Uterus (tissue), 4 donors: ENCODE measurements around the gene AJAP1. TPM values are rescaled to one million over a fixed set of nuclear protein-coding genes. Genes with fewer than 3 reads are reported as not detected.

ENCODE experiments used
- DNase-seq, 2 donors: peaks; one replicate each; pipeline ENCODE4 v3.0.0-alpha.2; 2019 to 2020
- H3K27ac ChIP-seq, 2 donors: fragments of 200-600 bp; sonication (generic); 1 replicate in 1 of 2; 2 replicates in 1 of 2; pipeline ENCODE4 v1.5.1; 2016 to 2018
- H3K27me3 ChIP-seq, 2 donors: fragments of 200-600 bp; sonication (generic); one replicate each; pipeline ENCODE4 v1.5.1; 2018 to 2019; ENCODE audit warnings: control low read depth in 1 of 2
- H3K36me3 ChIP-seq, 2 donors: fragments of 200-600 bp; sonication (generic); one replicate each; pipeline ENCODE4 v1.5.1; 2019; ENCODE audit warnings: control low read depth in 1 of 2
- H3K4me1 ChIP-seq, 2 donors: fragments of 200-600 bp; sonication (generic); one replicate each; pipeline ENCODE4 v1.5.1; 2018 to 2019; ENCODE audit warnings: control low read depth in 1 of 2
- H3K4me3 ChIP-seq, 2 donors: fragments of 200-600 bp; sonication (generic); 1 replicate in 1 of 2; 2 replicates in 1 of 2; pipeline ENCODE4 v1.5.1; 2018 to 2019; ENCODE audit warnings: mild to moderate bottlenecking in 1 of 2
- H3K9me3 ChIP-seq, 2 donors: fragments of 200-600 bp; sonication (generic); one replicate each; pipeline ENCODE4 v1.5.1; 2019; ENCODE audit warnings: control low read depth in 1 of 2
- POLR2A ChIP-seq, 2 donors: fragments of 450-650 bp; IDR thresholded peaks; one replicate each; pipeline ENCODE4 v1.6.1; 2016; ENCODE audit warnings: antibody characterized with exemption in 2 of 2, mild to moderate bottlenecking in 1 of 2, moderate library complexity in 1 of 2
- intact Hi-C: fragments of 100-400 bp; cut with DNase I; formaldehyde crosslinking; loops from one replicate; pipeline ENCODE4 v1.15.1; 2023; ENCODE audit warnings: low total_unique reads
- total RNA-seq, 4 donors: library from RNA; depleted of rRNA in 3 of 4; stranded (reverse); fragments of >200 nt in 3 of 4; gene quantifications; one replicate each; pipeline versions ENCODE4 v1.1.0 to v1.2.4, GENCODE V29; 2014 to 2023
- TF ChIP-seq, protein P1 (sequence below), 4 experiments: fragments of 200-600 bp in 2 of 4; fragments of 450-650 bp in 2 of 4; sonication (generic) in 2 of 4; IDR thresholded peaks; one replicate each; pipeline ENCODE4 v1.5.1; 2016 to 2019; ENCODE audit warnings: antibody characterized with exemption in 4 of 4, mild to moderate bottlenecking in 2 of 4, moderate library complexity in 1 of 4
- donor health status: DM: yes; HTN: yes; CAD: no.

AJAP1 gene
- total RNA-seq, 4 donors from 2014 or later, result 0.97 to 2.7 (median 2.0) TPM; not detected in 1

DNA sequence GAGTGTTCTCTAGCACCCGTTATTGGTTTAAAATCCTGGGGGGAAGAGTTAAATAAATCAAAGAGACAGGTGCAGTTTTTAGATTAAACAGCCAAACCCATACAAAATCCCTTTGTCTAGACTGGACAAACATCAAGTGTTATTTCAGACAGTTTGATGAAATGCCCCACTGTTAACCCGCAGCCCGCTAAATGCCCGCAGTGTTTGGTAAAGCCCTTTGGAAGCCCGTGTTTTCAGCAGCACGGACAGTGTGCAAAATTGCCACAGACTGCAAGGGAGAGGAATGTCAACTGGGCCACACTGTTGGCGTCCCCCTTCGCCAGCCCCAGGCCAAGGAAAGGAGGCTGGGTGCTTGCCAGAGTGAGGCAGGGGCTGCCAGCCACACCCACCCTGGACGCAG is 26.6 kb downstream of the AJAP1 start:
- no peaks in the 10 kb centered on the region for H3K36me3 ChIP-seq
- intact Hi-C loops, result no loop called here
- no peak overlapping the region for H3K27ac ChIP-seq
- H3K4me3 ChIP-seq, result no peak overlapping the region
- TF ChIP-seq, protein P1, sequence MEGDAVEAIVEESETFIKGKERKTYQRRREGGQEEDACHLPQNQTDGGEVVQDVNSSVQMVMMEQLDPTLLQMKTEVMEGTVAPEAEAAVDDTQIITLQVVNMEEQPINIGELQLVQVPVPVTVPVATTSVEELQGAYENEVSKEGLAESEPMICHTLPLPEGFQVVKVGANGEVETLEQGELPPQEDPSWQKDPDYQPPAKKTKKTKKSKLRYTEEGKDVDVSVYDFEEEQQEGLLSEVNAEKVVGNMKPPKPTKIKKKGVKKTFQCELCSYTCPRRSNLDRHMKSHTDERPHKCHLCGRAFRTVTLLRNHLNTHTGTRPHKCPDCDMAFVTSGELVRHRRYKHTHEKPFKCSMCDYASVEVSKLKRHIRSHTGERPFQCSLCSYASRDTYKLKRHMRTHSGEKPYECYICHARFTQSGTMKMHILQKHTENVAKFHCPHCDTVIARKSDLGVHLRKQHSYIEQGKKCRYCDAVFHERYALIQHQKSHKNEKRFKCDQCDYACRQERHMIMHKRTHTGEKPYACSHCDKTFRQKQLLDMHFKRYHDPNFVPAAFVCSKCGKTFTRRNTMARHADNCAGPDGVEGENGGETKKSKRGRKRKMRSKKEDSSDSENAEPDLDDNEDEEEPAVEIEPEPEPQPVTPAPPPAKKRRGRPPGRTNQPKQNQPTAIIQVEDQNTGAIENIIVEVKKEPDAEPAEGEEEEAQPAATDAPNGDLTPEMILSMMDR (IDR thresholded peaks at IDR 0.05), result no peak
- TF ChIP-seq POLR2A (IDR thresholded peaks at IDR 0.05), result no peak
- DNase-seq, result no peak
- H3K4me1 ChIP-seq, result no peaks in the 10 kb centered on the region
- H3K9me3 ChIP-seq, result peaks cover 0 to 3% of the 10 kb centered on the region in 2 donors
- no peaks in the 10 kb centered on the region for H3K27me3 ChIP-seq

DNA sequence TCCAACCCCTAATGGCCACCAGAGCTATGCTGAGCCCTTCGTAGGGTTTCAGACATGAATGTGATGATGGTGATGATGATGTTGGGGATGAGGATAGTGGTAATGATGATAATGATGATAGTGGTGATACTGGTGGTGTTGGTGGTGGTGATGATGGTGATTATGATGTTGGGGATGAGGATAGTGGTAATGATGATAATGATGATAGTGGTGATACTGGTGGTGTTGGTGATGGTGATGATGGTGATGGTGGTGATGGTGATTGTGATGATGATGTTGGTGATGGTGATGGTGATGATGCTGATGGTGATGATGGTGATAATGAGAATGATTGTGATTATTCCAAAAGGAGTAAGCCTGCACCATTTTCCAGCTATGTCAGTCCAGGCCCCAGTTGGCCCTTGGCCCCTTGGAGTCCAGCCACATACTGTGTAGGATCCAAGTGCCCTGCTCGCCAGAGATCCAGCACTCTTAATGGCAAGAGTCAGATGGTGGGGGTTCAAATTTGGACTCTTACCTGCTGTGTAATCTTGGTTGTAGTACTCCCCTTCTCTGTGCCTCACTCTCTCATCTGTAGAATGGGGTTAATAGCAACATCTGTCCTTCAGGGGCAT is 28.3 kb downstream of the AJAP1 start:
- H3K4me1 ChIP-seq, result no peaks in the 10 kb centered on the region
- intact Hi-C loops, result no loop called here
- no peaks in the 10 kb centered on the region for H3K27me3 ChIP-seq
- DNase-seq, result no peak
- H3K36me3 ChIP-seq, result no peaks in the 10 kb centered on the region
- peaks cover 0 to 3% of the 10 kb centered on the region in 2 donors for H3K9me3 ChIP-seq
- H3K27ac ChIP-seq, result no peak overlapping the region
- TF ChIP-seq, protein P1 (IDR thresholded peaks at IDR 0.05), result no peak
- TF ChIP-seq POLR2A (IDR thresholded peaks at IDR 0.05), result no peak
- H3K4me3 ChIP-seq, result no peak overlapping the region

DNA sequence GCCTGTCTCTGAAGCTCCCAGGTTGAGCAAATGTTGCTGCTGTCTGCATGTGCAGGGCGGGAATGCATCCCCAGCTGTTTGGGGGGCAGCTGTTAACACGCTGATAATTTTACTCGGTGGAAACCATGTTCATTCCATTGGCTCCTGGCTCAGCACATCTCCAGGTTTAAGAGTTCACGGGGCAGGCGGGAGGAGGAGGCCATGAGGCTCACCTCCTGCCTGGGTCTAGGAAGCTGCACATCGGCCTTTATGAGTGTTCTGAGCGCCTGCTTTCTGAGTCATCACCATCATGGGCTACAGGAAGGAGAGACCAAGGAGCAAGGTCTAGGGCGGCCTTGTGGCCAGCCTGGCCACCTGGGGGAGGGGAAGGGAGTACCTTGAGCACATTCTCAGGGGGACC is 29.7 kb downstream of the AJAP1 start:
- Histone ChIP-seq H3K27ac (no peak overlapping the region), H3K27me3 (no peaks in the 10 kb centered on the region), H3K4me3 (no peak overlapping the region), H3K9me3 (peaks cover 0 to 3% of the 10 kb centered on the region in 2 donors), H3K36me3 (no peaks in the 10 kb centered on the region), H3K4me1 (no peaks in the 10 kb centered on the region)
- intact Hi-C loops, result no loop called here
- TF ChIP-seq, protein P1 (IDR thresholded peaks at IDR 0.05), result no peak
- no peak for TF ChIP-seq POLR2A (IDR thresholded peaks at IDR 0.05)
- DNase-seq, result no peak

DNA sequence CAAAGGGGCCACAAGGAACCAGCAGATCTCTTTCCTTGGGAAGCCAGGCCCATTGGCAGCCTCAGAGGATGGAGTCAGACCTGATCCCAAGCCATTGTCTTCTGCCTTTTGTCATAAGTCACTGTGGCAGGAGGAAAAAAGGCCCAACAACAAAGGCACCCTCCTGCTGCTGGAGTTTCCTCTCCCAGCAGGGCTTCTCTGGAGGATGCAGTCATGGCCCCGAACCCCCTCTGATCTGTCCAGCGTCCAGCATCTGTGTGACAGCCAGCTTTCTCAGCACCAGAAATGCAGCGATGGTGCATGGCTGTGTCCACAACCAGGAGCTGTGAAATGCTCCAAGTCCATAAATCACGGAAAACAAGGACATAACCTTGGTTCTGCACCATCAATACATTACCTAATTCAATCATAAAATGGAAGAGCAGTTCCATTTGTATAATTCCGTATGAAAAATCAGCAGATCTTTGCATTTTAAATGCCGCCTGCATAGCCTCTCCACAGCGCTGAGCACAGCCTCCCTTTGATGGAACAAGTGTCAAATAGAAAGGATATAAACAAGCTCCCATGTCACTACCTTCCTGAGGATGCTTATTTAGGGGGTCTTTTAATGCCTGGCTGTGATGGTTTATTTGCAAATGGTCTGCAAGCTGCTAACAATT is 30.6 kb downstream of the AJAP1 start:
- intact Hi-C loops, result no loop called here
- Histone ChIP-seq H3K9me3 (peaks cover 0 to 1% of the 10 kb centered on the region in 2 donors), H3K4me1 (no peaks in the 10 kb centered on the region), H3K4me3 (no peak overlapping the region), H3K27me3 (no peaks in the 10 kb centered on the region), H3K36me3 (no peaks in the 10 kb centered on the region), H3K27ac (no peak overlapping the region)
- DNase-seq, result no peak
- TF ChIP-seq, protein P1 (IDR thresholded peaks at IDR 0.05), result no peak
- TF ChIP-seq POLR2A (IDR thresholded peaks at IDR 0.05), result no peak

DNA sequence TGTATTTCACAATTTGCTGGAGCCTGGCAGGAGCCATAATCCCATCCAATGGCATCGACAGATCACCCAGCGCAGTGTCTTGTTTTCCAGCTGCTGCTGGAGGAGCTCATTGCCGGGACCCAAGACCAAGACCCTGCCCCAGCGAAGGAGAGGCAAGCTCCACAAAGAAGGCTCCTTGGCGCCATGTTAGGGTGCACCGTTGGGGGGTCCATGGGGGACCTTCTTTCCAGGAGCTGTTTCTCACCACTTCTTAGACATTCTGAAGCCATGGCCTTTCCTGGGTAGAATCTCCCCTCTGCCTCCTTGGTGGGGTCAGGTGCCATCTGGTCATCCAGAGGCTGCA is 31.1 kb downstream of the AJAP1 start:
- Histone ChIP-seq H3K27me3 (no peaks in the 10 kb centered on the region), H3K36me3 (no peaks in the 10 kb centered on the region), H3K9me3 (no peaks in the 10 kb centered on the region), H3K27ac (no peak overlapping the region), H3K4me1 (no peaks in the 10 kb centered on the region), H3K4me3 (no peak overlapping the region)
- no peak for TF ChIP-seq POLR2A (IDR thresholded peaks at IDR 0.05)
- TF ChIP-seq, protein P1 (IDR thresholded peaks at IDR 0.05), result no peak
- intact Hi-C loops, result no loop called here
- DNase-seq, result no peak
